ENCODE results near the gene TNFAIP8. TPM values are rescaled to one million over a fixed set of nuclear protein-coding genes. Genes with fewer than 3 reads are reported as not detected.
A peak's percentile ranks its signal among the peaks of the same experiment; 100 is the strongest.

The TNFAIP8 gene
- total RNA-seq, 1 donor from 2014 or later = 15.3 TPM

DNA sequence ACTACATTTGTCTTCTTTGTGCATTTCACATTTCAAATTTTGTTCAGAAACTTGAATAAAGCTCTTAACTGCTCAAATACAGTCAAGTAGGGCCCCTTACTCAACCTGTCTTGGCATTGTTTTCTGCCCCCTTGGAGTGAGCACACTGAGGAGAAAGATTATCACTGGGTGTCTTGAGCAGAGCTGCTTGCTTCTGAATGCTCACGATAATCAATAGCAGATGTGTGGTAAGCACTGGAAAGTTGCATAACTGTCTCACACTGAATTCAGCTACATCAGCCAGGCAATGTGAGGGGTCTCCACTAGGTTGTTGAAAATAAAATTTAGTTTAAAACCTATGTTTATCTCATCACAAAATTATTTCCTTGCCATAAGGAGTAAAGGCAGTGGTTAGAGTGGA, 7.8 kb upstream of the TNFAIP8 start:
- ATAC-seq = no peak

GRCh38 chr5:119353213-119353612, 2.6 kb upstream of the TNFAIP8 start:
- no peak for ATAC-seq

DNA sequence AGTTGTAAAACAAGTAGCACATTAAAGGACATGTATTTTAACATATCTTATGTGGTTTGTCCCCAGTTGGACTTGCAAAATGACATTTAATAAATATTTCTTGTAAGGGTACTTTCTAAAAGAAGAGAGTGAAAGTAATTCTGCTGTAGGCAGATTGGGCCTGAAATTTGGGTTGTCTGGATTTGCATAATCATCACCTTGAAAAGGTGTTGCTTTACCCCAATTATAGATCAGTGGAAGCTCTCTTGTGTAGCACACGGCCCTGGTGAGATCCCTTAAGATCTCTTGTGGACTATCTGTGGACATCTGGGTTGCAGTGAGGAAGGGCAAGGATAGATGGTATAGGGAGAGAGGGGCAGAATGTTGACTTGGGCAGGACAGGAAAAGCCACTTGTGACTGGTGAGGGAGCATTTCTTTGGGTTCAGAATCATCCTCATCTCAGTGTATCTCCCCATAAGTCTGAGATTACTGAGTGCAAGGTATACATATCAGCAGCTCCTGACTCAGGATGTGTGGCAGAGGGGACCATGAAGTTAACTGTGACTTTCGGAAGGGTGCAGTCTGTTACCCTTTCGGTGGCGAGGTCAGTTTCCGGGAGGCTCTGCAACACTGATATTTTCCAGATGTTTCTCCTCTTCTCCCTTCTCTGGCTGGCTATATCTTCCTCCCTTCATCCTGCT, 2.0 kb upstream of the TNFAIP8 start:
- ATAC-seq = no peak

DNA sequence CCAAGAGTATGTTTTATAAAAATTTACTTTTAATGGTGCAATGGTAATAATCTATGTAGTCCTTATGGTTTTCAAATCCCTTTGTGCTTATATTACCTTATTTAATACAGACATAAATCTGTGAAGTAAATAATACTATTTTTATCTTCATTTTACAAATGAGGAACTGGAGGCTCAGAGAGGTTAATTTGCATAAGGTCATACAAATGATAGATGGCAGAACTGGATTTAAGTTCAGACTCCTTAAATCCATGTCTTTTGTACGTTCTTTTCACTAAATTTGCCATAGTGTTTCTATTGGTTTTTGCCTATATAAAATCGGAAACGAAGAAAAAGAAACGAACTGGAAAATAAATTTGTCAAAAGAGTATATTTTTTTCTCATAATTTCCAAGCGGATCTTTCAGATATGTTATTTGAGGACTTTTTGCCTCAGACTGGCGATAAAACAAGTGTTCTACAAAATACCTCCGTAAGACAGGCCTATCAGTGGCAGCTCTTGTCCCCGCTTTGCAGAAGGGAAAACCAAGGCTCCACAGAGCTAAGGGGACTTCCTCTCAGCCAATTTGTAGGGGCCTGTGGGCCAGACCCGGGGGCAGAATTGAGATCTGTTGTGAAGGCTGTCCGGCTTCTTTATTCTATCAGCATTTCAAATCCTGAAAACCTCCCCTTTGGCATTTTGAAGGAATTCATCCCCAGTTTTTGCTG, 1.1 kb upstream of the TNFAIP8 start:
- no peak for ATAC-seq

DNA sequence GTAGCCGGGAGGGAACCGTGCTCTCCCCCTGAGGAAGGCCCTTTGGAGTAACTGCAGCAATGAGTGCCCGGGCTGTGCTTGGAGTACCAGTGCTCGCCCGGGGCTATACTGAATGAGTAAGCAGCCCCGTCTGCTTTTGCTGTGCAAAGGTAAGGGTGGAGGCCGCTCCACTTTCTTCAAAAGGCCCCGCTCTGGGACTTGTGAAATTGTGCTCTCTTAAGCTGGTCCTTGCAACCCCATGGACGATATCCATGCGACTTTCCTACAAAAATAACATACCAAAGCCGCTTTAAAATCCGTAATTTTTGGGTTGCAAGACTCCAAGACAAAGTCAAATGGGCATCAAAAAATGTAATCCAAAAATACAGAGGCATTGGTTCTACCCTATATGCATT, 578 bp upstream of the TNFAIP8 start:
- peak; percentile 87 for ATAC-seq

DNA sequence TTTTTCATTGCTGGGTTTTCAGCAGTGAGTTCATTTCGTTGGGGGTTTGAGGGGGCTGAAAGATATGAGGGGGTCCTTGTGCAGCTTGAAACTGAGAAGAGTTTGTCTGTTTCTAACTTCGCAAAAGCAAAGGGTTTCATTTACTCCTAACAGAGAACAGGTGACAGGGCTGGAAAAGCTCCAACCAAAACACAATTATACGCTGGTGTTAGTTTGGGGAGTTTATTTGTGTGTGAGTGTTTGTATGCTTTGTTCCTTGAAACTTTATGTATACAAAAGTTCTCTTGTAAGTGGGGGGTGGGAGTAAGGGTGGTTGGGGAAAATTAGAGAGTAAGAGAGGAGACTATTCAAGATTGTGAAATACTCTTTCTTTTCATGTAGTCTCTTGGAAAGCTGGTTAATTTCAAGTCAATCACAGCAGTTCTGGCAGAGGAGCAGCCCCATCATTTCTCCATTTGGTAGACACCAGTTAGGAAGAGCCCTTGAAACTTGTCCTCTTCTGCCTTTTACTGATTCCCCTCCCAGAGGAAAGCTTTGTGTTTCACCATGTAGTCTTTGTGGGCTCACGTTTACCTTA, 881 bp downstream of the TNFAIP8 start:
- ATAC-seq = no peak

GRCh38 chr5:119357270-119357669, 1.5 kb downstream of the TNFAIP8 start:
- ATAC-seq = no peak

GRCh38 chr5:119357808-119358529, 2.1 kb downstream of the TNFAIP8 start:
- ATAC-seq = no peak

DNA sequence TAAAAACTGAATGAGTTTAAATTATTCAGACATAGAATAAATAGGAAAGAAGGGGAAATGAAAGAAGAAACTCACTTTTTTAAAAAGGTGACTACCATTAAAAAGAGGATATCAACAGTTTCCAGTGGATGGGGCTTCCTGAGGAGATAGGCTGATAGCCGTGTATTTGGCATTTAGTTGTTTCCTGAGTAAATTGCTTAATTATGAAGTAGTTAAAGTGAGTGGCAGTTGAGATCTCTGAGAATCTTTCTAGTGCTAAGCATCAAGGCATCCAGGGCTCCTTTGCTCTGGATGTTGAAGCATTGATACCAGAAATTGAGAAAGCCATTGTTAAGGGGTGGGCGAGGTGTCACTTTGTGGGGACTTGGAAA, 2.7 kb downstream of the TNFAIP8 start:
- no peak for ATAC-seq

GRCh38 chr5:119358901-119359603, 3.2 kb downstream of the TNFAIP8 start:
- ATAC-seq = peak; percentile 22

DNA sequence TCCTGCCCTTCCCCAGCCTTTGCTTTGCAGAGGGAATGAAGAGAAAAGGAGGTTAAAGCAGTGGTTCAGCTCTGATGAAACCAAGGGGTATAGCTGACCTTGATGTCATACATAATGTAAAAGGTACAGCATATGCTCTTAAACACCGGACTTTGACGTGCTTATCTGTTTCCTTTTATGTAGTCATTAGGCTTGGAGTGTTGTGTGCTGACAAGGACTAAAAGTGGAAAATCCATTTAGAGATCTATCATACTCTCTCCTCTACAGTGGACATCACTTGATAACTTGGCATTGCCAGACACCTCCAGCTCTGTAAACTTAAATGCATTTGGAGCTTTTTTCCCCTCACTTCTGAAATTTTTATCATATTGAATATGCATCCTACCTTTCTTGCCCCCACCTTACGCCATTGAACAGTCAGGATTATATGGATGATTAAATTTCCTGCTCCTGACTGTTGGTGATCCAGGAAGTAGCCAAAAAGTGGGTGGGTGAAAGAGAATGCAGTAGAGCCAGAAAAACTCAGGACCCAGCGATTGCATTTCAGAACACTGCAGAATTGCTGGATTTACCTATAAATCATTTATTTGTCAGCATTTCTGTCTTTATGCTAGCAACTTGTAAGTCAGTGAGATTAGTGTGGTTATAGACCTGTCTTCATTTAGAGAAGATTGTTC, 4.1 kb downstream of the TNFAIP8 start:
- ATAC-seq = no peak

DNA sequence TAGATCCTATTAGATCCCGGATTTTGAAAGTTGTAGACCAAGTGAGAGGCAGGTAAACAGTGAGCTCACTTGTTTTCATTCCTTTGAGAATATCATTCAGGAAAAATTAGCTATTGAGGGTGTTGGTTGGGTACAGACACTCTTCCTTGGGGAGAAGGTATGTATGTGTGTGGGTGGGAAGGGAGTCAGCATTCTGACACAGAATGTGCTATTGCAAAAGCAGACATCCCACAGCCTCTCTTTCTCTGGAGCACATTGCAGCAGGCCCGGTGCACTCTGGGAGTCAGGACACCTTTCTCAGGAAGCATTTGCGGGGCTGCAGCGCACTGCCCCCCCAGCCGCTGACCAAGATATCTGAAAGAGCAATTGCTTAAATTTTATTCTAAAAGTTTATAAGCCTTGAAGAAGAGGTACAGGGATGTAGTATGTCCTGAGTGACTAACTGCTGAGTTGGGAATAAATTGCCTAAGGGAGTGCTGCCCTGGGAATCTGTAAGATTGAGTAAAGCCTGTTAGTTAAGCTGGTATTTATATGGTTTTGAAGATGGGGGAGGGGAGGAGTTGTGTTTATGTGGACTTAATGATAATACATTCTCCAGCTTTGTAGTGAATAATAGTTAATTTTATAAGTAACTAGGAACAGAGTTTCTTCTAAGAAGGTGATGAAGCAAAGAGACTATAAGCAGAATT, 5.2 kb downstream of the TNFAIP8 start:
- peak; percentile 27 for ATAC-seq

GRCh38 chr5:119361594-119362125, 5.8 kb downstream of the TNFAIP8 start:
- no peak for ATAC-seq

GRCh38 chr5:119362714-119363113, 6.9 kb downstream of the TNFAIP8 start:
- no peak for ATAC-seq

- ATAC-seq = no peak
These were observed 7.5 kb downstream of the TNFAIP8 start for GRCh38 chr5:119363271-119363670.

GRCh38 chr5:119363936-119364335, 8.1 kb downstream of the TNFAIP8 start:
- ATAC-seq = peak; percentile 14

- peak; percentile 26 for ATAC-seq
These were observed 10.2 kb downstream of the TNFAIP8 start for GRCh38 chr5:119365847-119366539.

GRCh38 chr5:119366540-119366881, 10.7 kb downstream of the TNFAIP8 start:
- no peak for ATAC-seq

DNA sequence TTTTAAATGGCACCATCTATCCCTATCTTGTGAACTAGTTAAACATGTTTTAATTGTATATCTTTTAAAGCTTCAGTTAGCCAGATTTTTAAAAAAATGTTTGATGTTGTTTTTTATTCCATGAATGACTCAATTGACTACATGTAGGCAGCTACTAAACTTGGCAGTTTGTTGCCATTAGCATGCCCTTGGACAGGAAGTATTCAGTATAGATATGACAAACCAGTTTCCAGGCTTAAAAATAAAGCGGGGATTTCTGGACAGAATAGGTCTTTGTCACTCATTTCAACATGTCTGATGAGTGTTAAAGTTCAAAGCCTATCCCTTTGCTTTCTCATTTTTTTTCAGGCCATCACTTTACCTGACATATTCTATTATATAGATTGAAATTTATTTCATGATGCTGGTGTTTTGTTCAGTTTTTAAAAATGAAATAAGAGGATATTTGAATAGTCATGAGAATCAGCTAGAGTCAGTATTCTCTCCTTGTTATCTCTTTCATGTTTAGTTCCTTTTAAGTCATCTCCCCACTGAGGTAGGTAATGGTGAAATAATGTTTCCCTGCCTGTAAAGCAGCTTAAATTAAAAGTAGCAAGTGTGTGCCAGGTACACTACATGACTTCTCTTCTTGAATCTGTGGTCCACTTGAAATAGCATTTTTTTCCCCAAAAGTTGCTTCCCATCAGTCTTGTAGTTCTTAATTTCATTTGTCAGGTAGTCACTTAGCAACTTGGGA, 11.9 kb downstream of the TNFAIP8 start:
- peak; percentile 81 for ATAC-seq

- peak; percentile 64 for ATAC-seq
These were observed 12.4 kb downstream of the TNFAIP8 start for GRCh38 chr5:119368238-119368630.
